SKM-1 (cell line): ENCODE results near the gene ADCY4.
"Not testable (repeated sequence)": the region's sequence is repeated elsewhere in the genome, so short reads cannot be mapped to it uniquely, and the experiment has no call there.

Experiments used
- DNase-seq: peaks from one replicate; lab custom pipeline; 2025; ENCODE audit not compliant: unreplicated experiment; lab: John Stamatoyannopoulos, UW

The ADCY4 gene

GRCh38 chr14:24334431-24335291 is at the start of gene ADCY4:
Gene ADCY4 (minus strand): TSS chr14:24335071. CDS start chr14:24334652, 419 bp downstream.
- no peak for DNase-seq

DNA sequence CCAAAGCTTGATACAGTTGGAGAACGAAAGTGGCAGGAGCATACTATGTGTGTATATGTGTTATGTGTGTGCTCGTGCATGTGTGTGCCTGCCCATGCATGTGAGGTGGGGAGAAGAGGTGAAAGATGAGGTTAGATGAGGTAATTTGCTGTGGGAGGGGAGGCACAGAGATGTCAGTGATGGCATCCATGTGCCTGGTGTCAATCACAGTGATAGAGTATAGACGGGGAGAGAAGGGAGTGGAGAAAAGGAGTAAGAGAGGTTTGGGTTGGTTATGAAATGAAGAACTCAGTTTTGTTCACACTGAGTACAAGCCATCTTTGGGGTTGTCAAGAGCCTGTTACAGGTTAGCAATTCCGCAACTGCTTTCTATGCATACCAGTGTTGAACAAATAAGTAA is 49.3 kb upstream of the ADCY4 start:
- no peak for DNase-seq

DNA sequence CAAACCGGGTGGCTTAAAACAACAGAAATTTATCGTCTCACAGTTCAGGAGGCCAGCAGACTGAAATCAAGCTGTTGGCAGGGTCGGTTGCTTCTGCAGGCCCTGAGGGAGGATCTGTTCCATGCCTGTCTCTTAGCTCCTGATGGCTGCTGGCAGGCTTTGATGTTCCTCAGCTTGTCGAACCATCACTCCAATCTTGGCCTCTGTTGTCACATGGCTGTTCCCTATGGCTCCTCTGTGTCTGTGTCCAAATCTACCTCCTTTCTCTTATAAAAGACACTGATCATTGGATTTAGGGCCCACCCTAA is 47.1 kb upstream of the ADCY4 start:
- DNase-seq: no peak

DNA sequence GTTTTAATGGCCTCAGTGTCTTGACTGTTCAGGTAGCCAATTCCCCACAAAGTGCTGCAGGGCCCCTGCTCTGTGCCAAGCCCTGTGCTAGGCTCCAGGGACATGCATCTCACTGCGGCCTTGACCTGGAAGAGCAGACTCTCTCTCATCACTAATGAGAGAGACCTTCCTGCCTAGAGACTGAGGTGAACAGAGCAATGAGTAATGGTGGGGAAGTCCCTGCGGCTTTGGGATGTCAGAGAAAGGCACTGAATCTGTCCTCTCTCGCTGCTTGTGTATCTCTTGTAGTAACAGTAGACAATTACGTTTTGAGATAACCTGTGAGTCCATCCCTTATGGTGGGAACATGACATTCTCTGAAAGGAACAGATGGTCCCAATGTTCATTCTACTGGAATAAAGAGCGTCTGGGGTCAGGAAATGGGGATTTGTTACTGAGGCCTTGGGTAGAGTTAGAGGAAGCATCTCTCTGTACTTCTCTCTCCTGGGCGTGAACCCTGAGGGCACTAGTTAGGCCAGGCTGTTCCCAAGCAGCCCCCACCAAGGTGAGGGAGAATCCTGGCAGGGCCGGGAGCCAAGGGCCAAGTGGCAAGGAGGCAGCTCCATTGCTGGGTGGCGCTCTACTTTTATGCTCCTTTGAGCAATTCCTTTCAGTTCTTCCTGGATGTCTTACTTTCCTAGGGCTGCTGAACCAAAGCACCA is 46.6 kb upstream of the ADCY4 start:
- DNase-seq: no peak

DNA sequence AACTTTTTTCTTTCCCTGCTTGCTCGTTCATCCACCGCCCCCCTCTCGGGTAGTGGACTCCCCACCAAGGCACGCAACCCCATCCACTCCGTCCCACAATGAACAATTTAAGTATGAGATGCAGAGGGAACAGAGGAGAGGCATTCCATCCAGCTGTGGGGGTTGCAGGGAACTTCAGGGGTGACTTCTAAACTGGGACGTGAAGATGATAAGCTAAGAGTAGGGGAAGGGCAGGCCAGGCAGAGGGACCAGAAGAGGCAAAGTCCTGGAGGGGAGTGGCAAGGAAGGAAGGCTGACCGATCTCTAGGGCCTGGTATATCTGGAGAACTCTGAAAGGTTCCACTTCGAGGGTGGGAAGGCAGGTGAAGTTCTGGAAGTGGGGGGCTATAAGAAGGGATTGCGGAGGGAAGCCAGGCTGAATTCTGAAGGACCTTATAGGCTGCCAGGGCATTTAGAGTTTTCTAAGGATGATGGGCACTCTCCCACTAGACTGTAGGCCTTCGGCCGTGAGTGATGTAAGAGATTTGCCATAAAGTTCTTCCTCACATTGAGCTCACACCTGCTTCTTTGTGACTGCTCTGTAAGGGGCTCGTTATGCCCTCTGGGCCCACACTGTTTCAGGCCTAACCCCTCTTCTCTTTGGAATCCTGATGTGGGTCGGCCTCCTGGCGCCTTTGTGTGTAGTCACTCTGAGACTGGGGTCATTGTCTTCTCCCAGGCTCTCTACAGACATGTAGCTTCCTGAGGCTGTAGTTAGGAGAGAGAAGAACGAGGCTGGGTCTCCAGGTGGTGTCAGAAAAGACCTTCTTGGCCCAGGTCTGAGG is 45.2 kb upstream of the ADCY4 start:
- DNase-seq: no peak

- no peak for DNase-seq
These were observed 44.4 kb upstream of the ADCY4 start for GRCh38 chr14:24378981-24379906.

- DNase-seq: no peak
These were observed 43.5 kb upstream of the ADCY4 start for GRCh38 chr14:24378327-24378726.

- no peak for DNase-seq
These were observed 42.8 kb upstream of the ADCY4 start for GRCh38 chr14:24377657-24378056.

DNA sequence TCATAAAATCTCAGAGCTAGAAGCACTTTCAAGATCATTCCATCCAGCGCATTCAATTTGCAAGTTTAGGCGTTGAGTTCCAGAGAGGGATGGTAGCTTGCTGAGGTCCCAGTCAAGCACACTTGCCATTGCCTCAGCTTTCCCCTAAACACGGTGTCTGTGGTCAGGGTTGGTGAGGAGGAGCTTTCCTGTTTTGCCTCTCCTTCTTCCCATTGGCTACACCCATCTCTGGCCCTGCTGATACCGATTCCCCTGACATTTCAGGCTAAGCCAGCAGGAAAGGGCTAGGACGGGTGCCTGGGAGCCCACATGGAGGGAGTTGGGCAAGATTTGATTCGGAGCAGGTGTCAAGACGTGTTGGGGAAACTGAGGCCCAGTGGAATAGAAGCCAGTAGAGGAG is 42.3 kb upstream of the ADCY4 start:
- no peak for DNase-seq

GRCh38 chr14:24376448-24377070 is 41.7 kb upstream of the ADCY4 start:
- DNase-seq: no peak

- DNase-seq: no peak
These were observed 38.0 kb upstream of the ADCY4 start for GRCh38 chr14:24372701-24373416.

GRCh38 chr14:24371605-24372004 is 36.7 kb upstream of the ADCY4 start:
- not testable (repeated sequence) for DNase-seq

- DNase-seq: no peak
These were observed 35.9 kb upstream of the ADCY4 start for GRCh38 chr14:24370748-24371147.

DNA sequence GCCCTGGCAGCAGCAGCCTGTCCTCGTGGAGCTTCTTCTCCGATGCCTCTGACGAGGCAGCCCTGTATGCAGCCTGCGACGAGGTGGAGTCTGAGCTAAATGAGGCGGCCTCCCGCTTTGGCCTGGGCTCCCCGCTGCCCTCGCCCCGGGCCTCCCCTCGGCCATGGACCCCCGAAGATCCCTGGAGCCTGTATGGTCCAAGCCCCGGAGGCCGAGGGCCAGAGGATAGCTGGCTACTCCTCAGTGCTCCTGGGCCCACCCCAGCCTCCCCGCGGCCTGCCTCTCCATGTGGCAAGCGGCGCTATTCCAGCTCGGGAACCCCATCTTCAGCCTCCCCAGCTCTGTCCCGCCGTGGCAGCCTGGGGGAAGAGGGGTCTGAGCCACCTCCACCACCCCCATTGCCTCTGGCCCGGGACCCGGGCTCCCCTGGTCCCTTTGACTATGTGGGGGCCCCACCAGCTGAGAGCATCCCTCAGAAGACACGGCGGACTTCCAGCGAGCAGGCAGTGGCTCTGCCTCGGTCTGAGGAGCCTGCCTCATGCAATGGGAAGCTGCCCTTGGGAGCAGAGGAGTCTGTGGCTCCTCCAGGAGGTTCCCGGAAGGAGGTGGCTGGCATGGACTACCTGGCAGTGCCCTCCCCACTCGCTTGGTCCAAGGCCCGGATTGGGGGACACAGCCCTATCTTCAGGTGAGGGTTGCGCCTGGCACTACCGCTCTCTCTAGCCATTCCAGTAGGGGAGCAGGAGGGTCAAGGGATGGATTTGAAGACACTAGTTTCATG is 35.2 kb upstream of the ADCY4 start:
- DNase-seq: no peak

DNA sequence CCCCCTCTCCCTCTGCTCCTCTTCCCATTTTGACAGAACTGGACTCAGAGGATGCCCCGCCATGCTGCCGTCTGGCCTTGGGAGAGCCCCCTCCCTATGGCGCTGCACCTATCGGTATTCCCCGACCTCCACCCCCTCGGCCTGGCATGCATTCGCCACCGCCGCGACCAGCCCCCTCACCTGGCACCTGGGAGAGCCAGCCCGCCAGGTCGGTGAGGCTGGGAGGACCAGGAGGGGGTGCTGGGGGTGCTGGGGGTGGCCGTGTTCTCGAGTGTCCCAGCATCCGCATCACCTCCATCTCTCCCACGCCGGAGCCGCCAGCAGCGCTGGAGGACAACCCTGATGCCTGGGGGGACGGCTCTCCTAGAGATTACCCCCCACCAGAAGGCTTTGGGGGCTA is 34.6 kb upstream of the ADCY4 start:
- DNase-seq: no peak

- no peak for DNase-seq
These were observed 33.8 kb upstream of the ADCY4 start for GRCh38 chr14:24368562-24369252.

DNA sequence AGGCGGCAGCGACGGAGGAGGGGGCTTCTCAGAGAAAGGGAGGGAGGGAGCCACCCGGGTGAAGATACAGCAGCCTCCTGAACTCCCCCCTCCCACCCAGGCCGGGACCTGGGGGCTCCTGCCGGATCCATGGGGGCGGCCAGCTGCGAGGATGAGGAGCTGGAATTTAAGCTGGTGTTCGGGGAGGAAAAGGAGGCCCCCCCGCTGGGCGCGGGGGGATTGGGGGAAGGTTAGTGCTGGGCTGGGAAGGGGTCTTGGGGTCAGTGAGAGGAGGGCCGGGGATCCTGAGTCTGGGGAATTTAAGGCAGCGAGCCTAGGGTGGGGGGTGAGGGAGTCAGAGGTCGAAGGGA is 33.3 kb upstream of the ADCY4 start:
- no peak for DNase-seq

- no peak for DNase-seq
These were observed 32.8 kb upstream of the ADCY4 start, which contains the start of gene NFATC4 for GRCh38 chr14:24367514-24368211. Gene NFATC4 (plus strand): TSS chr14:24368184. CDS start chr14:24368341, 157 bp downstream.
